IMR-90 (cell line): Measurements from ENCODE around the gene MRPL40. TPM values are rescaled to one million over a fixed set of nuclear protein-coding genes. Genes with fewer than 3 reads are reported as not detected.

Experiments used
- ATAC-seq: fragments of 200-7000 bp; cut with Tn5 transposase; 2 replicates; pipeline ENCODE4 v1.9.1; 2020; ENCODE audit warnings: low read depth, mild to moderate bottlenecking, moderate library complexity
- BruUV-seq: library from RNA; stranded (reverse); fragments of 400-500 nt; replicated peaks from 2 replicates; lab custom pipeline; 2021; lab: Mats Ljungman, UMichigan
- CTCF ChIA-PET: fragments of 300-600 bp; formaldehyde crosslinking; extraction: SDS; loops from one replicate; lab custom pipeline; 2021; ENCODE audit warnings: antibody characterized with exemption; lab: Yijun Ruan, JAX
- POLR2A ChIA-PET: fragments of 300-600 bp; sonication (Branson Sonifier 250); formaldehyde crosslinking; loops from one replicate; lab custom pipeline; 2022; ENCODE audit warnings: antibody characterized with exemption; ENCODE audit not compliant: unreplicated experiment; lab: Charles Lee
- DNase-seq: peaks from one replicate; pipeline ENCODE4 v3.0.0; 2013
- H2AFZ ChIP-seq: replicated peaks from 2 replicates; pipeline ENCODE3; 2013; ENCODE audit warnings: low read length, mild to moderate bottlenecking; ENCODE audit not compliant: poor library complexity
- H2AK5ac ChIP-seq: 2 replicates; pipeline ENCODE4 v1.6.1; 2013; ENCODE audit warnings: low read depth, low read length, inconsistent platforms
- H2AK9ac ChIP-seq: replicated peaks from 2 replicates; pipeline ENCODE3; 2013; ENCODE audit warnings: mild to moderate bottlenecking, low read depth, low read length, moderate library complexity; ENCODE audit not compliant: poor library complexity
- H2BK120ac ChIP-seq: 2 replicates; pipeline ENCODE4 v1.6.1; 2013; ENCODE audit warnings: low read depth, low read length, inconsistent platforms
- H2BK15ac ChIP-seq: 3 replicates; pipeline ENCODE4 v1.6.1; 2013; ENCODE audit warnings: low read depth, low read length, inconsistent platforms
- H2BK20ac ChIP-seq: 2 replicates; pipeline ENCODE4 v1.6.1; 2013; ENCODE audit warnings: low read depth, mild to moderate bottlenecking, inconsistent platforms, low read length, moderate library complexity
- H2BK5ac ChIP-seq: 2 replicates; pipeline ENCODE4 v1.6.1; 2013; ENCODE audit warnings: mild to moderate bottlenecking, low read depth, low read length, inconsistent platforms; ENCODE audit not compliant: poor library complexity, severe bottlenecking
- H3K14ac ChIP-seq: replicated peaks from 2 replicates; pipeline ENCODE4 v1.6.1; 2013; ENCODE audit warnings: low read depth, low read length, inconsistent platforms
- H3K18ac ChIP-seq: 2 replicates; pipeline ENCODE4 v1.6.1; 2013; ENCODE audit warnings: low read depth, low read length, control low read depth
- H3K23ac ChIP-seq: 2 replicates; pipeline ENCODE4 v1.6.1; 2013; ENCODE audit warnings: low read depth, low read length, inconsistent platforms
- H3K27ac ChIP-seq: 2 replicates; pipeline ENCODE4 v1.5.1; 2013; ENCODE audit warnings: mild to moderate bottlenecking, control low read depth, low read length; ENCODE audit not compliant: insufficient read depth
- H3K27me3 ChIP-seq: 2 replicates; pipeline ENCODE4 v1.6.1; 2013; ENCODE audit warnings: low read length; ENCODE audit not compliant: control insufficient read depth, insufficient read depth
- H3K36me3 ChIP-seq: 2 replicates; pipeline ENCODE4 v1.6.1; 2013; ENCODE audit warnings: low read length, mixed read lengths; ENCODE audit not compliant: control insufficient read depth, insufficient read depth
- H3K4ac ChIP-seq: 2 replicates; pipeline ENCODE4 v1.6.1; 2013; ENCODE audit warnings: low read depth, low read length, inconsistent platforms
- H3K4me1 ChIP-seq: 2 replicates; pipeline ENCODE4 v1.6.1; 2013; ENCODE audit warnings: low read length, mixed read lengths; ENCODE audit not compliant: control insufficient read depth, insufficient read depth
- H3K4me2 ChIP-seq: 2 replicates; pipeline ENCODE4 v1.6.1; 2013; ENCODE audit warnings: low read depth, mild to moderate bottlenecking, control low read depth, low read length, moderate library complexity
- H3K4me3 ChIP-seq: 2 replicates; pipeline ENCODE4 v1.5.1; 2013; ENCODE audit warnings: low read depth, mild to moderate bottlenecking, control low read depth, low read length, moderate library complexity; ENCODE audit not compliant: insufficient read depth
- H3K56ac ChIP-seq: 2 replicates; pipeline ENCODE4 v1.6.1; 2013; ENCODE audit warnings: low read length, inconsistent platforms; ENCODE audit not compliant: insufficient read depth; ENCODE audit errors: extremely low read depth
- H3K79me1 ChIP-seq, 2 experiments: 2 replicates each; pipeline ENCODE4 v1.6.1; 2013; ENCODE audit warnings: low read length in 2 of 2, inconsistent platforms in 1 of 2, low read depth in 1 of 2
- H3K9ac ChIP-seq: 2 replicates; pipeline ENCODE4 v1.6.1; 2013; ENCODE audit warnings: low read depth, low read length, control low read depth
- H3K9me1 ChIP-seq: 2 replicates; pipeline ENCODE4 v1.6.1; 2013; ENCODE audit warnings: low read length, inconsistent platforms; ENCODE audit not compliant: insufficient read depth
- H3K9me3 ChIP-seq: 2 replicates; pipeline ENCODE4 v1.6.1; 2013; ENCODE audit warnings: low read length; ENCODE audit not compliant: control insufficient read depth, insufficient read depth
- H4K20me1 ChIP-seq: 2 replicates; pipeline ENCODE4 v1.6.1; 2013; ENCODE audit warnings: low read length, inconsistent platforms; ENCODE audit not compliant: insufficient read depth
- H4K5ac ChIP-seq: 2 replicates; pipeline ENCODE4 v1.6.1; 2013; ENCODE audit warnings: mild to moderate bottlenecking, low read depth, low read length, control low read depth
- H4K8ac ChIP-seq, 2 experiments: 2 replicates each; pipeline ENCODE4 v1.6.1; 2013; ENCODE audit warnings: low read depth in 2 of 2, low read length in 2 of 2, control low read depth in 1 of 2, inconsistent platforms in 1 of 2
- H4K91ac ChIP-seq: 2 replicates; pipeline ENCODE4 v1.6.1; 2013; ENCODE audit warnings: low read depth, low read length, inconsistent platforms; ENCODE audit not compliant: insufficient read depth
- BHLHE40 ChIP-seq: fragments of 150-350 bp; IDR thresholded peaks from 2 replicates; pipeline ENCODE4 v1.6.1; 2016; ENCODE audit warnings: mild to moderate bottlenecking, low read depth, low read length
- CEBPB ChIP-seq: IDR thresholded peaks from 2 replicates; pipeline ENCODE4 v1.6.1; 2012; ENCODE audit warnings: low read depth, low read length, improper control_type of control experiment
- CHD1 ChIP-seq: IDR thresholded peaks from 2 replicates; pipeline ENCODE4 v1.6.1; 2012; ENCODE audit warnings: low read depth, low read length, improper control_type of control experiment
- CTCF ChIP-seq: conservative IDR thresholded peaks from 2 replicates; pipeline ENCODE4 v1.5.1; 2012; ENCODE audit warnings: mild to moderate bottlenecking, low read depth, low read length, improper control_type of control experiment
- ELK1 ChIP-seq: fragments of 150-350 bp; IDR thresholded peaks from 2 replicates; pipeline ENCODE4 v1.6.1; 2016; ENCODE audit warnings: low read depth, mild to moderate bottlenecking, low read length, moderate library complexity, borderline replicate concordance
- FOS ChIP-seq: fragments of 150-350 bp; IDR thresholded peaks from 2 replicates; pipeline ENCODE4 v1.6.1; 2016; ENCODE audit warnings: low read depth, low read length
- MAFK ChIP-seq: IDR thresholded peaks from 2 replicates; pipeline ENCODE4 v1.6.1; 2012; ENCODE audit warnings: low read depth, low read length, improper control_type of control experiment
- MAZ ChIP-seq: IDR thresholded peaks from 2 replicates; pipeline ENCODE4 v1.6.1; 2012; ENCODE audit warnings: low read depth, mild to moderate bottlenecking, low read length, improper control_type of control experiment, moderate library complexity, borderline replicate concordance
- MXI1 ChIP-seq: IDR thresholded peaks from 2 replicates; pipeline ENCODE4 v1.6.1; 2012; ENCODE audit warnings: low read depth, mild to moderate bottlenecking, low read length, moderate library complexity, borderline replicate concordance
- NFE2L2 ChIP-seq: fragments of 150-350 bp; IDR thresholded peaks from 2 replicates; pipeline ENCODE4 v1.6.1; 2016; ENCODE audit warnings: low read depth, mild to moderate bottlenecking, low read length
- POLR2A ChIP-seq: IDR thresholded peaks from 2 replicates; pipeline ENCODE4 v1.6.1; 2012; ENCODE audit warnings: mild to moderate bottlenecking, low read depth, low read length
- RAD21 ChIP-seq: IDR thresholded peaks from 2 replicates; pipeline ENCODE4 v1.6.1; 2012; ENCODE audit warnings: low read length, improper control_type of control experiment
- RCOR1 ChIP-seq: IDR thresholded peaks from 2 replicates; pipeline ENCODE4 v1.6.1; 2012; ENCODE audit warnings: mild to moderate bottlenecking, low read length, improper control_type of control experiment; ENCODE audit not compliant: insufficient replicate concordance
- RFX5 ChIP-seq: IDR thresholded peaks from 2 replicates; pipeline ENCODE4 v1.8.0; 2012; ENCODE audit warnings: low read depth, mild to moderate bottlenecking, low read length, moderate library complexity
- SMC3 ChIP-seq: fragments of 150-350 bp; IDR thresholded peaks from 2 replicates; pipeline ENCODE4 v1.6.1; 2016; ENCODE audit warnings: low read depth, mild to moderate bottlenecking, antibody characterized with exemption, low read length, moderate library complexity
- USF2 ChIP-seq: fragments of 150-350 bp; IDR thresholded peaks from 2 replicates; pipeline ENCODE4 v1.6.1; 2017; ENCODE audit warnings: mild to moderate bottlenecking, antibody characterized with exemption, low read length, low read depth
- WGBS, 2 experiments: methylation state at CpG; one replicate each; pipeline versions ENCODE4 v1.1.5 to v1.1.7; 2013; ENCODE audit warnings: missing lambda C conversion rate in 2 of 2; ENCODE audit not compliant: insufficient read length in 1 of 2; ENCODE audit errors: extremely low coverage in 2 of 2; 5-methylcytosine and 5-hydroxymethylcytosine counted together
- dilution Hi-C: fragments of 300-500 bp; cut with HindIII; formaldehyde crosslinking; loops from one replicate; pipeline ENCODE4 v1.14.3; 2018; ENCODE audit warnings: low sequenced_read_pairs; ENCODE audit not compliant: unreplicated experiment
- in situ Hi-C: fragments of 300-500 bp; cut with MboI; formaldehyde crosslinking; loops from 3 replicates; pipeline ENCODE4 v1.14.3; 2019; ENCODE audit warnings: low sequenced_read_pairs, inconsistent platforms, mixed read lengths
- intact Hi-C: fragments of 100-400 bp; cut with micrococcal nuclease; formaldehyde crosslinking; loops from 2 replicates; pipeline ENCODE4 v1.10.0; 2022
- polyA plus RNA-seq, 3 experiments: library from polyadenylated mRNA; depleted of rRNA; stranded (reverse); fragments of >200 nt; gene quantifications; 2 replicates each; pipeline ENCODE4 v1.2.3, GENCODE V29; 2012; ENCODE audit warnings: low replicate concordance in 1 of 3
- total RNA-seq: library from RNA; depleted of rRNA; stranded (reverse); fragments of >200 nt; gene quantifications from 2 replicates; pipeline ENCODE4 v1.2.3, GENCODE V29; 2012

MRPL40 gene
- total and polyA plus RNA-seq, 2 of the 4 experiments (the other 2 are of a cell fraction), result 36.7 to 37.5 TPM

GRCh38 chr22:19442166-19442565, 9.8 kb downstream of the MRPL40 start:
- H3K4me3 ChIP-seq, result no peak overlapping the region
- no peak overlapping the region for H3K27ac ChIP-seq
- H2AK9ac ChIP-seq, result no peak overlapping the region
- ChIA-PET CTCF (no interaction called here), POLR2A (no interaction called here)
- H3K36me3 ChIP-seq, result peaks cover 17% of the 10 kb centered on the region
- no peak overlapping the region for H2AK5ac ChIP-seq
- no peak overlapping the region for H4K91ac ChIP-seq
- no peaks in the 10 kb centered on the region for H3K27me3 ChIP-seq
- no peak overlapping the region for H2BK5ac ChIP-seq
- no peaks in the 10 kb centered on the region for H3K9me3 ChIP-seq
- H2BK15ac ChIP-seq, result no peak overlapping the region
- in situ Hi-C loops, result loop anchor here (10.0 kb wide), 1 partner anchor 57 kb away; no protein-coding TSS in a partner anchor
- BruUV-seq, result no TSS peak
- no peak overlapping the region for H3K4me2 ChIP-seq
- H4K5ac ChIP-seq, result no peak overlapping the region
- no peak overlapping the region for H2BK20ac ChIP-seq
- no peak for ATAC-seq
- dilution Hi-C loops, result no loop called here
- no peak overlapping the region for H3K9ac ChIP-seq
- no peak overlapping the region for H3K14ac ChIP-seq
- peaks cover 39 to 59% of the 10 kb centered on the region in 2 experiments for H3K79me1 ChIP-seq
- H3K56ac ChIP-seq, result no peak overlapping the region
- no peak overlapping the region for H2AFZ ChIP-seq
- H3K4me1 ChIP-seq, result peaks cover 4% of the 10 kb centered on the region
- WGBS, 2 experiments, result 100% methylated on average over 1 of the region's 2 CpGs; no CpG with 5 or more reads in 1 of the 2 experiments
- H3K18ac ChIP-seq, result no peak overlapping the region
- peaks cover 9% of the 10 kb centered on the region; the same call in 1 of the 2 replicates for H3K9me1 ChIP-seq
- TF ChIP-seq BHLHE40 (no peak), CEBPB (no peak), CHD1 (no peak), MAZ (no peak), FOS (no peak), RFX5 (no peak), RAD21 (no peak), CTCF (no peak), ELK1 (no peak), NFE2L2 (no peak), MAFK (no peak), MXI1 (no peak), RCOR1 (no peak), POLR2A (no peak), USF2 (no peak), SMC3 (no peak)
- no peak overlapping the region for H4K8ac ChIP-seq
- DNase-seq, result no peak
- H2BK120ac ChIP-seq, result no peak overlapping the region
- H3K23ac ChIP-seq, result no peak overlapping the region
- intact Hi-C loops, result no loop called here
- H3K4ac ChIP-seq, result no peak overlapping the region
- peaks cover 20% of the 10 kb centered on the region for H4K20me1 ChIP-seq
